WI38 (cell line): ENCODE results near the gene CROCC2.

ENCODE experiments used
- H3K4me3 ChIP-seq: 2 replicates; pipeline ENCODE4 v1.5.1; 2011; ENCODE audit warnings: low read depth, mild to moderate bottlenecking, control low read depth, low read length
- CTCF ChIP-seq: IDR thresholded peaks from 2 replicates; pipeline ENCODE4 v1.5.1; 2012; ENCODE audit warnings: low read depth, mild to moderate bottlenecking, control low read depth, low read length

Gene CROCC2

DNA sequence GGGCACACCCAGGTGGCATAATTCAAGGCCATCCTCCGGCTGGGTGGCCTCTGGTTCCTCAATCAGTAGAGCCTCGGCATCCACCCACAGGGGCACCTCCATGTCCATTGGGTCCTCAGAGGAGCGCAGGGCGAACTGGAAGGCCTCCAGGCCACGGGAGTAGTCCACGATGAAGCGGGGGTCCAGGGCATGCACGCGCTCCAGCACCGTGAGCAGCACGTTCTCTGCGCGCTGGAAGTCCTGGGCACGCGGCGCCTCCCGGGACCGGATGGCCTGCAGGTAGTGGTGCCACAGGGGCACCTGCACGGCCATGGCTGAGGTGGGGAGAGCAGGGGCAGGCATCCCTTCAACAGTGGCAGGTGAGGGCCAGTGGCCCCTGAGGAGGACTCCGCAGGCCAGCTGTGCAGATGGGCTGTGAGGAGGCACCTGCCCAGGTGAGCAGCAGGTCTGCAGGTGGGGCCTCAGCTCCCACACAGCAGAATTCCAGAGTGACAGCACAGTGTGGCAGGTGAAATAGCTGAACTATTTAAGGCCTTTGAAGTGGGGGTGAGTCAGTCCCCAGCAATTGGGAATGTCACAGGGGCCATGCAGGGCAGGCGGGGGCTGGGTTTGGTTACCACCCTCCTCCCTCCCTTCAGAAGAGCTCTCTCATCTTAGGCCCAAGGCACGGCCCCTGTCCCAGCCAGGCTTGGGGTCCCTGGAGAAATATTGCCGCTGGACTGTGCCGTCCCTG is 10.3 kb upstream of the CROCC2 start, which contains the start of gene MAB21L4:
Gene MAB21L4, minus strand, starts transcription at position 501 of the 733 bp plus-strand sequence. Its CDS starts 159 bp downstream, at position 342.
- no peak for TF ChIP-seq CTCF
- no peak within 1 kb of the TSS for H3K4me3 ChIP-seq

- no peak for TF ChIP-seq CTCF
Measured at GRCh38 chr2:240896394-240896793, 9.7 kb upstream of the CROCC2 start.

GRCh38 chr2:240896871-240897692 is 9.1 kb upstream of the CROCC2 start:
- TF ChIP-seq CTCF: no peak

More at GRCh38 chr2:240896394-240896793, 9.7 kb upstream of the CROCC2 start:
- no peak overlapping the region for H3K4me3 ChIP-seq

GRCh38 chr2:240898108-240898730 is 7.9 kb upstream of the CROCC2 start:
- H3K4me3 ChIP-seq: no peak overlapping the region
- TF ChIP-seq CTCF: no peak

More at GRCh38 chr2:240896871-240897692, 9.1 kb upstream of the CROCC2 start:
- H3K4me3 ChIP-seq: no peak overlapping the region

DNA sequence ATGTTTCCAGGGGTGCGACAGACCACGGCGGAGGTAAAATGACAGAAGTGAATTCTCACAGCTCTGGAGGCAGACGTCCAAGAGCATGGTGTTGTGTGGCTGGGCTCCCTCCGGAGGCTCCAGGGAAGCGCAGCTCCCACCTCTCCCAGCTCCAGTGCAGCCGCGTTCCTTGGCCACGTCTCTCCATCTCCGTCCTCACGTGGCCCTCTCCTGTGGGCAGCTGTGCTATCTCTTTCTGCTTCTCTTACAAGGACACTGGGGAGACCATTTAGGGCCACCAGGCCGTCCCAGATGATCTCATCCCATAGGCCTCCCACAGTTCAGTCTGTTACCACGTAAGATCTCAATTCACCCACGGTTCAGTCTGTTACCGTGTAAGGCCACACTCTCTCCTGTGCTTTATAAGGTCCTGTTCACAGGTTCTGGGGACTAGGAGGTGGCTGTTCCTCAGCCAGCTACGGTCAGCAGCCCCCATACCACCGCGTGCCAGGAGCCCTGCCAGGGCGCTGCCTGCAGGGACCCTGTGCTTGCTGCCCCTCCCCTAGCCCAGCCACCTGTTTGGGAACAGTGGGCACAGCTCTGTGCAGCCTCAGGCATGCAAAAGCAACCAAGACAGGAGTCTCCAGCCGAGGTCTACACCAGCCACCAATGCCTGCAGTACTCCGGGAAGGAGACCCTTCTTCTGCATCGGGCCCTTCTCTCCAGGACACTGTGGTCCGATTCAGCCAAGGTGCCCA is 7.2 kb upstream of the CROCC2 start:
- TF ChIP-seq CTCF: no peak
- no peak overlapping the region for H3K4me3 ChIP-seq

DNA sequence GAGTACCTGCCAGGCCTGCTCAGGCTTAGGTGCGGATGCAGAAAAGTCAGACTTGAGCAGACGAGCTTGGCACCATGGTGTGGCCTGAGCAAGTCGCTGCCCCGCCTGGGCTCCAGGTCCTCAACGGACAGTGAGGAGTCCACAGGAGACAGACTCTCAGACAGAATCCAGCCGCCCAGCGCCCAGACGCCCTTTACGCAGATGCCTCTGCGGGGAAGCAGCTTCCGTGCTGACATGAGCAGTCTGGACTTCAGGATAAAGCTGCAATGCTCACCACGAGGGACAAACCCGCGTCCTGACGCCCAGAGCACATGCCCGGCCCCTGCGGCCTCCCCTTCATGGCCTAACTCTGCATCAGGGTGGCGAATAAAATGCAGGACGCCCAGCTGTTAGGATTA is 6.7 kb upstream of the CROCC2 start:
- no peak for TF ChIP-seq CTCF
- H3K4me3 ChIP-seq: no peak overlapping the region
